ENCODE data around the gene RSAD2.

DNA sequence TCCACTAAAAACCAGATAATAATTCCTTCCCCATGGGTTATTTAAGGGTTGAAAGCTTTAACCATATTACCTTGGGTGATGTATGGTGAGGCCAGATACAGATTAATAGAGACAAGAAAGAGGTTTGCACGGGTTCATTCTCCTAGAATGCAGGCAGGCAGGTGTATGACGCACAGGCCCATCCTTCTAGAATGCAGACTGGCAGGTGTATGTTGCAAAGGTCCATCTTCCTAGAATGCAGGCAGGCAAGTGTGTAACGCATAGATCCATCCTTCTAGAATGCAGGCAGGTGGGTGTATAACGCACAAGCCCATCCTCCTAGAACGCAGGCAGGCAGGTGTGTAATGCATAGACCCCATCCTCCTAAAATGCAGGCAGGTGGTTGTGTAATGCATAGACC, 3.9 kb downstream of the RSAD2 start:
- TF ChIP-seq, protein P1, sequence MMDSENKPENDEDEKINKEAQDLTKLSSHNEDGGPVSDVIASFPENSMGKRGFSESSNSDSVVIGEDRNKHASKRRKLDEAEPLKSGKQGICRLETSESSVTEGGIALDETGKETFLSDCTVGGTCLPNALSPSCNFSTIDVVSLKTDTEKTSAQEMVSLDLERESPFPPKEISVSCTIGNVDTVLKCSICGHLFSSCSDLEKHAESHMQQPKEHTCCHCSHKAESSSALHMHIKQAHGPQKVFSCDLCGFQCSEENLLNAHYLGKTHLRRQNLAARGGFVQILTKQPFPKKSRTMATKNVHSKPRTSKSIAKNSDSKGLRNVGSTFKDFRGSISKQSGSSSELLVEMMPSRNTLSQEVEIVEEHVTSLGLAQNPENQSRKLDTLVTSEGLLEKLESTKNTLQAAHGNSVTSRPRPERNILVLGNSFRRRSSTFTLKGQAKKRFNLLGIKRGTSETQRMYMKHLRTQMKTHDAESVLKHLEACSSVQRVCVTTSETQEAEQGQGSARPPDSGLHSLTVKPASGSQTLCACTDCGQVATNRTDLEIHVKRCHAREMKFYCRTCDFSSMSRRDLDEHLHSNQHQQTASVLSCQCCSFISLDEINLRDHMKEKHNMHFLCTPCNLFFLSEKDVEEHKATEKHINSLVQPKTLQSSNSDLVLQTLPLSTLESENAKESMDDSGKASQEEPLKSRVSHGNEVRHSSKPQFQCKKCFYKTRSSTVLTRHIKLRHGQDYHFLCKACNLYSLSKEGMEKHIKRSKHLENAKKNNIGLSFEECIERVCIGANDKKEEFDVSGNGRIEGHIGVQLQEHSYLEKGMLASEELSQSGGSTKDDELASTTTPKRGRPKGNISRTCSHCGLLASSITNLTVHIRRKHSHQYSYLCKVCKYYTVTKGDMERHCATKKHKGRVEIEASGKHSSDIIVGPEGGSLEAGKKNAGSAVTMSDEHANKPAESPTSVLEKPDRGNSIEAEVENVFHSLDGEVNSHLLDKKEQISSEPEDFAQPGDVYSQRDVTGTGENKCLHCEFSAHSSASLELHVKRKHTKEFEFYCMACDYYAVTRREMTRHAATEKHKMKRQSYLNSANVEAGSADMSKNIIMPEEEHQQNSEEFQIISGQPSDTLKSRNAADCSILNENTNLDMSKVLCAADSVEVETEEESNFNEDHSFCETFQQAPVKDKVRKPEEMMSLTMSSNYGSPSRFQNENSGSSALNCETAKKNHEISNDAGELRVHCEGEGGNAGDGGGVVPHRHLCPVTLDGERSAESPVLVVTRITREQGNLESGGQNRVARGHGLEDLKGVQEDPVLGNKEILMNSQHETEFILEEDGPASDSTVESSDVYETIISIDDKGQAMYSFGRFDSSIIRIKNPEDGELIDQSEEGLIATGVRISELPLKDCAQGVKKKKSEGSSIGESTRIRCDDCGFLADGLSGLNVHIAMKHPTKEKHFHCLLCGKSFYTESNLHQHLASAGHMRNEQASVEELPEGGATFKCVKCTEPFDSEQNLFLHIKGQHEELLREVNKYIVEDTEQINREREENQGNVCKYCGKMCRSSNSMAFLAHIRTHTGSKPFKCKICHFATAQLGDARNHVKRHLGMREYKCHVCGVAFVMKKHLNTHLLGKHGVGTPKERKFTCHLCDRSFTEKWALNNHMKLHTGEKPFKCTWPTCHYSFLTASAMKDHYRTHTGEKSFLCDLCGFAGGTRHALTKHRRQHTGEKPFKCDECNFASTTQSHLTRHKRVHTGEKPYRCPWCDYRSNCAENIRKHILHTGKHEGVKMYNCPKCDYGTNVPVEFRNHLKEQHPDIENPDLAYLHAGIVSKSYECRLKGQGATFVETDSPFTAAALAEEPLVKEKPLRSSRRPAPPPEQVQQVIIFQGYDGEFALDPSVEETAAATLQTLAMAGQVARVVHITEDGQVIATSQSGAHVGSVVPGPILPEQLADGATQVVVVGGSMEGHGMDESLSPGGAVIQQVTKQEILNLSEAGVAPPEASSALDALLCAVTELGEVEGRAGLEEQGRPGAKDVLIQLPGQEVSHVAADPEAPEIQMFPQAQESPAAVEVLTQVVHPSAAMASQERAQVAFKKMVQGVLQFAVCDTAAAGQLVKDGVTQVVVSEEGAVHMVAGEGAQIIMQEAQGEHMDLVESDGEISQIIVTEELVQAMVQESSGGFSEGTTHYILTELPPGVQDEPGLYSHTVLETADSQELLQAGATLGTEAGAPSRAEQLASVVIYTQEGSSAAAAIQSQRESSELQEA (IDR thresholded peaks at IDR 0.05; ENCODE audit: low read depth): no peak
- TF ChIP-seq ZNF3 (CRISPR knock-in tag; IDR thresholded peaks at IDR 0.05) (no peak), RCOR1 (IDR thresholded peaks at IDR 0.05; ENCODE audit: borderline replicate concordance in 1 of 2, low read depth in 2 of 2, low read length in 2 of 2) (no peak), TBP (optimal IDR thresholded peaks at IDR 0.05; ENCODE audit: low read depth, low read length) (no peak), ZNF830 (CRISPR knock-in tag; IDR thresholded peaks at IDR 0.05) (no peak), HDAC6 (IDR thresholded peaks at IDR 0.05; ENCODE audit: low read depth, low read length) (no peak), FUS (optimal IDR thresholded peaks at IDR 0.05; ENCODE audit: low read depth, low read length) (no peak), ZKSCAN1 (IDR thresholded peaks at IDR 0.05; ENCODE audit: low read depth, low read length) (no peak), ZNF175 (CRISPR knock-in tag; IDR thresholded peaks at IDR 0.05; ENCODE audit: low read depth) (no peak), ZZZ3 (IDR thresholded peaks at IDR 0.05) (no peak), KLF6 (CRISPR knock-in tag; IDR thresholded peaks at IDR 0.05; ENCODE audit: borderline replicate concordance) (no peak)
- TF ChIP-seq, protein P2, sequence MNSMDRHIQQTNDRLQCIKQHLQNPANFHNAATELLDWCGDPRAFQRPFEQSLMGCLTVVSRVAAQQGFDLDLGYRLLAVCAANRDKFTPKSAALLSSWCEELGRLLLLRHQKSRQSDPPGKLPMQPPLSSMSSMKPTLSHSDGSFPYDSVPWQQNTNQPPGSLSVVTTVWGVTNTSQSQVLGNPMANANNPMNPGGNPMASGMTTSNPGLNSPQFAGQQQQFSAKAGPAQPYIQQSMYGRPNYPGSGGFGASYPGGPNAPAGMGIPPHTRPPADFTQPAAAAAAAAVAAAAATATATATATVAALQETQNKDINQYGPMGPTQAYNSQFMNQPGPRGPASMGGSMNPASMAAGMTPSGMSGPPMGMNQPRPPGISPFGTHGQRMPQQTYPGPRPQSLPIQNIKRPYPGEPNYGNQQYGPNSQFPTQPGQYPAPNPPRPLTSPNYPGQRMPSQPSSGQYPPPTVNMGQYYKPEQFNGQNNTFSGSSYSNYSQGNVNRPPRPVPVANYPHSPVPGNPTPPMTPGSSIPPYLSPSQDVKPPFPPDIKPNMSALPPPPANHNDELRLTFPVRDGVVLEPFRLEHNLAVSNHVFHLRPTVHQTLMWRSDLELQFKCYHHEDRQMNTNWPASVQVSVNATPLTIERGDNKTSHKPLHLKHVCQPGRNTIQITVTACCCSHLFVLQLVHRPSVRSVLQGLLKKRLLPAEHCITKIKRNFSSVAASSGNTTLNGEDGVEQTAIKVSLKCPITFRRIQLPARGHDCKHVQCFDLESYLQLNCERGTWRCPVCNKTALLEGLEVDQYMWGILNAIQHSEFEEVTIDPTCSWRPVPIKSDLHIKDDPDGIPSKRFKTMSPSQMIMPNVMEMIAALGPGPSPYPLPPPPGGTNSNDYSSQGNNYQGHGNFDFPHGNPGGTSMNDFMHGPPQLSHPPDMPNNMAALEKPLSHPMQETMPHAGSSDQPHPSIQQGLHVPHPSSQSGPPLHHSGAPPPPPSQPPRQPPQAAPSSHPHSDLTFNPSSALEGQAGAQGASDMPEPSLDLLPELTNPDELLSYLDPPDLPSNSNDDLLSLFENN (IDR thresholded peaks at IDR 0.05; ENCODE audit: low read depth in 2 of 2, low read length in 2 of 2): no peak
- TF ChIP-seq, protein P3, sequence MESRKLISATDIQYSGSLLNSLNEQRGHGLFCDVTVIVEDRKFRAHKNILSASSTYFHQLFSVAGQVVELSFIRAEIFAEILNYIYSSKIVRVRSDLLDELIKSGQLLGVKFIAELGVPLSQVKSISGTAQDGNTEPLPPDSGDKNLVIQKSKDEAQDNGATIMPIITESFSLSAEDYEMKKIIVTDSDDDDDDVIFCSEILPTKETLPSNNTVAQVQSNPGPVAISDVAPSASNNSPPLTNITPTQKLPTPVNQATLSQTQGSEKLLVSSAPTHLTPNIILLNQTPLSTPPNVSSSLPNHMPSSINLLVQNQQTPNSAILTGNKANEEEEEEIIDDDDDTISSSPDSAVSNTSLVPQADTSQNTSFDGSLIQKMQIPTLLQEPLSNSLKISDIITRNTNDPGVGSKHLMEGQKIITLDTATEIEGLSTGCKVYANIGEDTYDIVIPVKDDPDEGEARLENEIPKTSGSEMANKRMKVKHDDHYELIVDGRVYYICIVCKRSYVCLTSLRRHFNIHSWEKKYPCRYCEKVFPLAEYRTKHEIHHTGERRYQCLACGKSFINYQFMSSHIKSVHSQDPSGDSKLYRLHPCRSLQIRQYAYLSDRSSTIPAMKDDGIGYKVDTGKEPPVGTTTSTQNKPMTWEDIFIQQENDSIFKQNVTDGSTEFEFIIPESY (CRISPR knock-in tag; IDR thresholded peaks at IDR 0.05): no peak
- TF ChIP-seq, protein P4, sequence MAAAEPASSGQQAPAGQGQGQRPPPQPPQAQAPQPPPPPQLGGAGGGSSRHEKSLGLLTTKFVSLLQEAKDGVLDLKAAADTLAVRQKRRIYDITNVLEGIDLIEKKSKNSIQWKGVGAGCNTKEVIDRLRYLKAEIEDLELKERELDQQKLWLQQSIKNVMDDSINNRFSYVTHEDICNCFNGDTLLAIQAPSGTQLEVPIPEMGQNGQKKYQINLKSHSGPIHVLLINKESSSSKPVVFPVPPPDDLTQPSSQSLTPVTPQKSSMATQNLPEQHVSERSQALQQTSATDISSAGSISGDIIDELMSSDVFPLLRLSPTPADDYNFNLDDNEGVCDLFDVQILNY (CRISPR knock-in tag; IDR thresholded peaks at IDR 0.05): no peak
